SK-N-SH treated with all-trans-retinoic acid at 6 μM for 48 hours (cell line): ENCODE data around the gene BPIFB6.

Source experiments
- ATAC-seq: fragments of 200-7000 bp; cut with Tn5 transposase; 3 replicates; pipeline ENCODE4 v1.9.1; 2020; ENCODE audit warnings: mild to moderate bottlenecking, moderate library complexity
- ARNTL ChIP-seq: fragments of 450-650 bp; formaldehyde crosslinking; IDR thresholded peaks from 2 replicates; pipeline ENCODE4 v1.5.0; 2020; ENCODE audit warnings: low read depth, mild to moderate bottlenecking, moderate library complexity, borderline replicate concordance
- CREB5 ChIP-seq: fragments of 250-450 bp; sonication (Bioruptor Pico); IDR thresholded peaks from 2 replicates; pipeline ENCODE4 v1.5.1; 2020; ENCODE audit warnings: low read depth, mild to moderate bottlenecking, moderate library complexity
- CSDC2 ChIP-seq: fragments of 250-450 bp; sonication (Bioruptor Pico); IDR thresholded peaks from 2 replicates; pipeline ENCODE4 v1.5.0; 2020; ENCODE audit warnings: mild to moderate bottlenecking, moderate library complexity
- ESRRG ChIP-seq: fragments of 250-450 bp; sonication (Bioruptor Pico); IDR thresholded peaks from 2 replicates; pipeline ENCODE4 v1.6.1; 2021; ENCODE audit warnings: mild to moderate bottlenecking
- GLIS3 ChIP-seq: fragments of 250-450 bp; sonication (Bioruptor Pico); IDR thresholded peaks from 2 replicates; pipeline ENCODE4 v1.5.0; 2020; ENCODE audit warnings: mild to moderate bottlenecking, moderate library complexity
- ISL1 ChIP-seq: fragments of 250-450 bp; sonication (Bioruptor Pico); IDR thresholded peaks from 2 replicates; pipeline ENCODE4 v2.1.2; 2022; ENCODE audit warnings: mild to moderate bottlenecking, moderate library complexity
- OSR1 ChIP-seq: fragments of 250-450 bp; sonication (Bioruptor Pico); IDR thresholded peaks from 2 replicates; pipeline ENCODE4 v1.8.0; 2022; ENCODE audit warnings: moderate library complexity, mild to moderate bottlenecking, inconsistent platforms
- PPARA ChIP-seq: fragments of 250-450 bp; sonication (Bioruptor Pico); IDR thresholded peaks from 2 replicates; pipeline ENCODE4 v1.5.0; 2020; ENCODE audit warnings: mild to moderate bottlenecking, borderline replicate concordance
- RARB ChIP-seq: fragments of 250-450 bp; sonication (Bioruptor Pico); IDR thresholded peaks from 2 replicates; pipeline ENCODE4 v1.8.0; 2021; ENCODE audit warnings: mild to moderate bottlenecking, moderate library complexity
- SNAI2 ChIP-seq: fragments of 250-450 bp; sonication (Bioruptor Pico); IDR thresholded peaks from 2 replicates; pipeline ENCODE4 v1.5.0; 2020; ENCODE audit warnings: mild to moderate bottlenecking, moderate library complexity
- TCF4 ChIP-seq: fragments of 250-450 bp; sonication (Bioruptor Pico); IDR thresholded peaks from 2 replicates; pipeline ENCODE4 v1.8.0; 2021; ENCODE audit warnings: mild to moderate bottlenecking, moderate library complexity, borderline replicate concordance
- TOX ChIP-seq: fragments of 250-450 bp; sonication (Bioruptor Pico); IDR thresholded peaks from 2 replicates; pipeline ENCODE4 v1.8.0; 2021; ENCODE audit warnings: mild to moderate bottlenecking, moderate library complexity, borderline replicate concordance
- TSHZ2 ChIP-seq: fragments of 250-450 bp; sonication (Bioruptor Pico); IDR thresholded peaks from 2 replicates; pipeline ENCODE4 v1.5.0; 2020; ENCODE audit warnings: mild to moderate bottlenecking, moderate library complexity
- ZC3H10 ChIP-seq: fragments of 250-450 bp; sonication (Bioruptor Pico); IDR thresholded peaks from 2 replicates; pipeline ENCODE4 v1.5.1; 2021; ENCODE audit warnings: mild to moderate bottlenecking, moderate library complexity
- ZFP3 ChIP-seq: fragments of 250-450 bp; sonication (Bioruptor Pico); IDR thresholded peaks from 2 replicates; pipeline ENCODE4 v1.5.0; 2020; ENCODE audit warnings: mild to moderate bottlenecking, moderate library complexity
- ZFP30 ChIP-seq: fragments of 450-650 bp; formaldehyde crosslinking; IDR thresholded peaks from 2 replicates; pipeline ENCODE4 v1.5.0; 2022; ENCODE audit warnings: mild to moderate bottlenecking, moderate library complexity
- ZNF70 ChIP-seq: fragments of 450-650 bp; formaldehyde crosslinking; IDR thresholded peaks from 2 replicates; pipeline ENCODE4 v1.5.0; 2020; ENCODE audit warnings: mild to moderate bottlenecking, moderate library complexity
- ZNF8 ChIP-seq: fragments of 450-650 bp; formaldehyde crosslinking; IDR thresholded peaks from 2 replicates; pipeline ENCODE4 v1.5.0; 2020; ENCODE audit warnings: mild to moderate bottlenecking, moderate library complexity
- TF ChIP-seq, protein P1 (sequence below): fragments of 250-450 bp; sonication (Bioruptor Pico); IDR thresholded peaks from 2 replicates; pipeline ENCODE4 v1.8.0; 2021; ENCODE audit warnings: low read depth, mild to moderate bottlenecking, moderate library complexity, borderline replicate concordance
- TF ChIP-seq, protein P2 (sequence below): fragments of 250-450 bp; sonication (Bioruptor Pico); IDR thresholded peaks from 2 replicates; pipeline ENCODE4 v1.8.0; 2020; ENCODE audit warnings: mild to moderate bottlenecking, moderate library complexity, borderline replicate concordance

Gene BPIFB6

DNA sequence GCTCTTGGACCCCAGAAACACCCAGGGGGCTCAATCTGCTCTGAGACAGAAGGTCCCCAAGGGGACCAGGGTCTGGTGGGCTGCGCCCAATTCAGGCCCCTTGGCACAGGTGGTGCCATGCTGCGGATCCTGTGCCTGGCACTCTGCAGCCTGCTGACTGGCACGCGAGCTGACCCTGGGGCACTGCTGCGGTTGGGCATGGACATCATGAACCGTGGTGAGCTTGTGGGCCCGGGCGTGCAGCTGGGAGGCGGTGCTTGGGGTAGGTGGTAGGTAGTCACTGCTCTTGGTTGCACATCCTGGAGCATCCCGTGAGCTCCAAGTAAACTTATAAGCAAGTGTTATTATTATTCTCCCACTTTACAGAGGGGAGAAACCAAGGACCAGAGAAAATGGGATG, at the start of gene BPIFB6:
BPIFB6 (plus strand) TSS at position 118 of the 400 bp plus-strand sequence; CDS start at position 118, 0 bp downstream.
- no peak for ATAC-seq
- TF ChIP-seq PPARA (CRISPR knock-in tag): no peak
- no peak for TF ChIP-seq ISL1 (CRISPR knock-in tag)
- no peak for TF ChIP-seq TOX (CRISPR knock-in tag)
- TF ChIP-seq RARB (CRISPR knock-in tag): no peak
- no peak for TF ChIP-seq ZC3H10 (CRISPR knock-in tag)
- TF ChIP-seq ZFP3 (CRISPR knock-in tag): no peak
- TF ChIP-seq ZNF8: no peak
- TF ChIP-seq, protein P1, sequence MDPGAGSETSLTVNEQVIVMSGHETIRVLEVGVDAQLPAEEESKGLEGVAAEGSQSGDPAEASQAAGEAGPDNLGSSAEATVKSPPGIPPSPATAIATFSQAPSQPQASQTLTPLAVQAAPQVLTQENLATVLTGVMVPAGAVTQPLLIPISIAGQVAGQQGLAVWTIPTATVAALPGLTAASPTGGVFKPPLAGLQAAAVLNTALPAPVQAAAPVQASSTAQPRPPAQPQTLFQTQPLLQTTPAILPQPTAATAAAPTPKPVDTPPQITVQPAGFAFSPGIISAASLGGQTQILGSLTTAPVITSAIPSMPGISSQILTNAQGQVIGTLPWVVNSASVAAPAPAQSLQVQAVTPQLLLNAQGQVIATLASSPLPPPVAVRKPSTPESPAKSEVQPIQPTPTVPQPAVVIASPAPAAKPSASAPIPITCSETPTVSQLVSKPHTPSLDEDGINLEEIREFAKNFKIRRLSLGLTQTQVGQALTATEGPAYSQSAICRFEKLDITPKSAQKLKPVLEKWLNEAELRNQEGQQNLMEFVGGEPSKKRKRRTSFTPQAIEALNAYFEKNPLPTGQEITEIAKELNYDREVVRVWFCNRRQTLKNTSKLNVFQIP (CRISPR knock-in tag): no peak
- TF ChIP-seq TSHZ2 (CRISPR knock-in tag): no peak
- TF ChIP-seq SNAI2 (CRISPR knock-in tag): no peak
- TF ChIP-seq ZNF70 (CRISPR knock-in tag): no peak
- TF ChIP-seq OSR1: no peak
- TF ChIP-seq CREB5 (CRISPR knock-in tag): no peak
- no peak for TF ChIP-seq GLIS3
- no peak for TF ChIP-seq ESRRG (CRISPR knock-in tag)
- TF ChIP-seq, all 23 proteins: peak for 0

DNA sequence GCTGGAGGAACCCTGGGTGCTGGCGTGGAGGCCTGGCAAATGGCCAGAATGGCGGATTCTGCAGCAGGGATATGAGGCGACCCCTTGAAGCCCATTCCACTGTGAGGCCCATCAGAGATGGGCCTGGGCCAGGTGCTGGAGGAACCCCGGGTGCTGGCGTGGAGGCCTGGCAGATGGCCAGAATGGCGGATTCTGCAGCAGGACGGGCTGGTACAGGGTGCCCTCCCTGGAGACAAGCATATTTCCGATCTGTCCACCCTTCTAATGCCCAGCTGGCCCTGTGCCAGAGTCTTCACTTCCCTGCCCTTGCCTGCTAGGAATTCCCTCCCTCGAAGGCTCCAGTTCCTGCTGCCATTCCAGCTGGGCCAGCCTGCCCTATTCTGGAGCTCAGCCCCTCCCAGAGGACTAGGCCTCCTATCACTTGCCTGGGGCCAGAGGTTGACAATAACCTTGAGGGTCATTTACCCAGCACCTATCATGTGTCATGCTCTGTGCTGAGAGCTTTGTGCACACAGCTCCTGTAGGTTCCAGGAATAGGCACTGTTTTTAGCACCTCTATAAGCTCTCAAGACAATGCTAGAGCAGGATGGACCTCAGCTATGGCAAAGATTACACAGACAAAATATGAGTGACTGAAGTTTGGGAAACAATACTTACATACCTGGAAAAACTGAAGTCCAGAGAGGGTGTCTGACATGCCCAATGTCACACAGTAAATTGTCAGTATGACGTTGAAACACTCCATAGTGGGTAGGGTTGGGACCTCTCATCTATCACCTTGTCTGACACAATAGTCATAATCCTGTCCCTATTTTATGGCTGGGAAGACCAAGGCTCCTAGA, 48.6 kb upstream of the BPIFB6 start:
- no peak for TF ChIP-seq CSDC2
- no peak for TF ChIP-seq ARNTL (CRISPR knock-in tag)
- no peak for TF ChIP-seq ZFP30 (CRISPR knock-in tag)
- TF ChIP-seq TSHZ2 (CRISPR knock-in tag): no peak
- no peak for ATAC-seq

DNA sequence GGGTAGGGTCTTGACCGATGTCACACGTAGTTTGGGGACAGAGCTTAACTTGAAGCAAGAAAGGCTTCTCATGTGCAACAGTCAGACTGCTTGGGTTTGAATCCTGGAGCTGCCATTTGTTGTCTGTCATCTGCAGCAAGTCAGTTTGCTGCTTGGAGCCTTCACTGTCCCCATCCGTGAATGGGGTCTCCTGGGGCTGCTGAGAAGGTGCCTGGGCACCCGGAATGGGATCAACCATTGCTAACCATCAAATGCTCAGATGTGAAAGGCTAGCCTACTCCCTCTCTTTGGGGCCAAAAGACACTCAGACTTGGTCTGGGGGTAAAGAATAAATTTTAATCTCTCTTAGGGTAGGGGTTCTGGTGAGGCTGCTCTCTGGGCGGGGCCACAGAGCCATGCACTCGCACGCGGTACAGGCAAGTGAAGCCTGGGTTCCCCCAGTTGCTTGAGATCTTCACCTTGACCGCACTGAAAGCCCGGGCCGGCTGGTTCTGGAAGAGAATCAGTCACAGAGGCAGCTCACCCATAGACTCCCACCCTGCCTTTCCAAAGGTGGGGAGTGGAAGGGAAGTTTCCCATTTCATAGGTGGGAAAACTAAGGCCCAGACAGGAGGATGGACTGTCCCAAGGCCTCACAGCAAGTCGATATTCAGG, 47.9 kb upstream of the BPIFB6 start:
- TF ChIP-seq ISL1 (CRISPR knock-in tag) (no peak), ZFP30 (CRISPR knock-in tag) (no peak), TOX (CRISPR knock-in tag) (no peak)
- ATAC-seq: no peak

GRCh38 chr20:32984196-32984595, 47.3 kb upstream of the BPIFB6 start:
- ATAC-seq: no peak
- no peak for TF ChIP-seq PPARA (CRISPR knock-in tag)
- no peak for TF ChIP-seq ZNF70 (CRISPR knock-in tag)
- TF ChIP-seq RARB (CRISPR knock-in tag): no peak
- TF ChIP-seq ZFP3 (CRISPR knock-in tag): no peak
- no peak for TF ChIP-seq ARNTL (CRISPR knock-in tag)
- no peak for TF ChIP-seq ISL1 (CRISPR knock-in tag)
- no peak for TF ChIP-seq TCF4 (CRISPR knock-in tag)
- TF ChIP-seq TSHZ2 (CRISPR knock-in tag): no peak
- TF ChIP-seq, protein P2, sequence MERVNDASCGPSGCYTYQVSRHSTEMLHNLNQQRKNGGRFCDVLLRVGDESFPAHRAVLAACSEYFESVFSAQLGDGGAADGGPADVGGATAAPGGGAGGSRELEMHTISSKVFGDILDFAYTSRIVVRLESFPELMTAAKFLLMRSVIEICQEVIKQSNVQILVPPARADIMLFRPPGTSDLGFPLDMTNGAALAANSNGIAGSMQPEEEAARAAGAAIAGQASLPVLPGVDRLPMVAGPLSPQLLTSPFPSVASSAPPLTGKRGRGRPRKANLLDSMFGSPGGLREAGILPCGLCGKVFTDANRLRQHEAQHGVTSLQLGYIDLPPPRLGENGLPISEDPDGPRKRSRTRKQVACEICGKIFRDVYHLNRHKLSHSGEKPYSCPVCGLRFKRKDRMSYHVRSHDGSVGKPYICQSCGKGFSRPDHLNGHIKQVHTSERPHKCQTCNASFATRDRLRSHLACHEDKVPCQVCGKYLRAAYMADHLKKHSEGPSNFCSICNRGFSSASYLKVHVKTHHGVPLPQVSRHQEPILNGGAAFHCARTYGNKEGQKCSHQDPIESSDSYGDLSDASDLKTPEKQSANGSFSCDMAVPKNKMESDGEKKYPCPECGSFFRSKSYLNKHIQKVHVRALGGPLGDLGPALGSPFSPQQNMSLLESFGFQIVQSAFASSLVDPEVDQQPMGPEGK: no peak
- TF ChIP-seq GLIS3: no peak
